GM12874 (cell line): ENCODE data around the gene OXSR1.

Source experiments
- TF ChIP-seq, protein P1 (sequence below): IDR thresholded peaks from 2 replicates; pipeline ENCODE4 v1.5.1; 2011; ENCODE audit warnings: low read depth, mild to moderate bottlenecking, control low read depth, low read length, moderate library complexity; ENCODE audit not compliant: insufficient read depth

OXSR1 gene

GRCh38 chr3:38275658-38276057, 110.3 kb downstream of the OXSR1 start:
- TF ChIP-seq, protein P1, sequence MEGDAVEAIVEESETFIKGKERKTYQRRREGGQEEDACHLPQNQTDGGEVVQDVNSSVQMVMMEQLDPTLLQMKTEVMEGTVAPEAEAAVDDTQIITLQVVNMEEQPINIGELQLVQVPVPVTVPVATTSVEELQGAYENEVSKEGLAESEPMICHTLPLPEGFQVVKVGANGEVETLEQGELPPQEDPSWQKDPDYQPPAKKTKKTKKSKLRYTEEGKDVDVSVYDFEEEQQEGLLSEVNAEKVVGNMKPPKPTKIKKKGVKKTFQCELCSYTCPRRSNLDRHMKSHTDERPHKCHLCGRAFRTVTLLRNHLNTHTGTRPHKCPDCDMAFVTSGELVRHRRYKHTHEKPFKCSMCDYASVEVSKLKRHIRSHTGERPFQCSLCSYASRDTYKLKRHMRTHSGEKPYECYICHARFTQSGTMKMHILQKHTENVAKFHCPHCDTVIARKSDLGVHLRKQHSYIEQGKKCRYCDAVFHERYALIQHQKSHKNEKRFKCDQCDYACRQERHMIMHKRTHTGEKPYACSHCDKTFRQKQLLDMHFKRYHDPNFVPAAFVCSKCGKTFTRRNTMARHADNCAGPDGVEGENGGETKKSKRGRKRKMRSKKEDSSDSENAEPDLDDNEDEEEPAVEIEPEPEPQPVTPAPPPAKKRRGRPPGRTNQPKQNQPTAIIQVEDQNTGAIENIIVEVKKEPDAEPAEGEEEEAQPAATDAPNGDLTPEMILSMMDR = no peak

- TF ChIP-seq, protein P1 = no peak
Measured at GRCh38 chr3:38276081-38276916, 111.0 kb downstream of the OXSR1 start.

GRCh38 chr3:38276917-38277630, 111.7 kb downstream of the OXSR1 start:
- TF ChIP-seq, protein P1 = no peak

DNA sequence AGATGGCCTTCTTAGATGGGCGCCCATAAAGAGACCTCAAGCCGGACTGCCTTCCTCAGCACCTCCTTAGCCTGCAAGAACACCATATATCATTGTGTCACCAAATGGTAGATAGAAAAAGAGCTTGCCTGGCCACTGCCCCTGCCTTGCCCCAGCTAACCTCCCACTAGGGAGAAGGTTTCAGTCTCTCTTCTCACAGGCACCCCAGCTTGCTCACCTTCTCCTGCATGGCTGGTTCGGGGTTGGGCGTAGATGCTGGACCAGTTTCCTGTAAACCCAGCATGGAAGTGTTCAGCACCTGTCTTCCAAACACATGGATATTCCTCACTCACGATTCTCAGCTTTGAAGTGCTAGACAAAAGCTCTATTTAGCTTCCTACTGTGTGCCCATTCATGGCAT, 113.5 kb downstream of the OXSR1 start:
- TF ChIP-seq, protein P1 = no peak

GRCh38 chr3:38281895-38282686, 116.8 kb downstream of the OXSR1 start, which contains the start of gene SLC22A14:
SLC22A14 (plus strand) TSS chr3:38282294; CDS start chr3:38306027, 23,733 bp downstream.
- TF ChIP-seq, protein P1 = peak; percentile 44

- TF ChIP-seq, protein P1 = no peak
Measured at GRCh38 chr3:38283810-38284755, 118.7 kb downstream of the OXSR1 start.
